H1 (cell line): ENCODE results near the gene CTBP2. TPM values are rescaled to one million over a fixed set of nuclear protein-coding genes. Genes with fewer than 3 reads are reported as not detected.

Experiments
- ATF3 ChIP-seq: IDR thresholded peaks from 2 replicates; pipeline ENCODE4 v1.6.1; 2011; ENCODE audit warnings: low read depth, mild to moderate bottlenecking, low read length; ENCODE audit not compliant: insufficient read depth
- CHD2 ChIP-seq: IDR thresholded peaks from 2 replicates; pipeline ENCODE4 v1.6.1; 2012; ENCODE audit warnings: low read length, improper control_type of control experiment
- CHD7 ChIP-seq: fragments of 300-600 bp; sonication (generic); IDR thresholded peaks from 2 replicates; pipeline ENCODE4 v1.7.1; 2012; ENCODE audit warnings: low read length, moderate library complexity, mild to moderate bottlenecking, inconsistent platforms; ENCODE audit not compliant: insufficient replicate concordance
- HDAC6 ChIP-seq: IDR thresholded peaks from one replicate; pipeline ENCODE4 v1.7.1; 2012; ENCODE audit warnings: low read depth, mild to moderate bottlenecking, inconsistent platforms, low read length, moderate library complexity
- JUN ChIP-seq: IDR thresholded peaks from 2 replicates; pipeline ENCODE4 v1.6.1; 2011; ENCODE audit warnings: low read depth, mild to moderate bottlenecking, improper control_type of control experiment, low read length
- MAX ChIP-seq: IDR thresholded peaks from 2 replicates; pipeline ENCODE4 v1.6.1; 2012; ENCODE audit warnings: inconsistent platforms
- NANOG ChIP-seq: IDR thresholded peaks from 2 replicates; pipeline ENCODE4 v1.6.1; 2011; ENCODE audit warnings: low read length, low read depth, mild to moderate bottlenecking, inconsistent platforms; ENCODE audit not compliant: insufficient read depth, poor library complexity, severe bottlenecking
- RXRA ChIP-seq: IDR thresholded peaks from 2 replicates; pipeline ENCODE4 v1.6.1; 2011; ENCODE audit warnings: low read depth, mild to moderate bottlenecking, low read length, moderate library complexity; ENCODE audit not compliant: insufficient read depth
- SP1 ChIP-seq: IDR thresholded peaks from 2 replicates; pipeline ENCODE4 v1.6.1; 2011; ENCODE audit warnings: low read depth, low read length
- SUZ12 ChIP-seq: fragments of 200-600 bp; sonication (generic); IDR thresholded peaks from 2 replicates; pipeline ENCODE4 v1.6.1; 2012; ENCODE audit warnings: mild to moderate bottlenecking, inconsistent platforms, low read length, moderate library complexity, mixed read lengths
- TEAD4 ChIP-seq: IDR thresholded peaks from 2 replicates; pipeline ENCODE4 v1.6.1; 2012; ENCODE audit warnings: low read depth, low read length, inconsistent platforms, mixed read lengths
- polyA plus RNA-seq, 7 experiments: library from polyadenylated mRNA; depleted of rRNA in 3 of 7; stranded (reverse) in 5 of 7; unstranded in 2 of 7; fragments of >200 nt in 5 of 7; fragments of 200-250 nt in 2 of 7; gene quantifications; 1 replicate in 5 of 7; 2 replicates in 1 of 7; 4 replicates in 1 of 7; pipeline versions ENCODE4 v1.2.1 to v1.2.3, GENCODE V29; 2011 to 2013; ENCODE audit warnings: missing spikeins in 2 of 7, mixed read lengths in 2 of 7
- total RNA-seq: library from RNA; stranded (reverse); fragmentation: NEBNext Ultra II Directional; extraction: Animal tissue kit (Norgen Biotek cat#: 25700); gene quantifications from 2 replicates; pipeline ENCODE4 v1.2.1, GENCODE V29; 2021

Gene CTBP2
- total and polyA plus RNA-seq, 2 of the 8 experiments (the other 6 are each of a cell fraction or from before 2014, with no cell fraction given), result 208 to 221 TPM

- TF ChIP-seq CHD7 (no peak), RXRA (no peak), MAX (no peak), NANOG (no peak), ATF3 (no peak), TEAD4 (no peak), HDAC6 (no peak), SUZ12 (no peak), CHD2 (no peak), SP1 (no peak), JUN (no peak)
These were observed 154.1 kb downstream of the CTBP2 start (continued) for GRCh38 chr10:125006188-125006680.
